Jurkat, Clone E6-1 (cell line): ENCODE results near the gene CEP89.
"Not testable (repeated sequence)": the region's sequence is repeated elsewhere in the genome, so short reads cannot be mapped to it uniquely, and the experiment has no call there.

ENCODE experiments used
- DNase-seq: peaks from one replicate; pipeline ENCODE4 v3.0.0-alpha.2; 2011; ENCODE audit warnings: low read depth, low spot score
- H3K4me3 ChIP-seq: 2 replicates; pipeline ENCODE4 v1.5.1; 2011; ENCODE audit warnings: mild to moderate bottlenecking, low read length, control low read depth, moderate library complexity

CEP89 gene

GRCh38 chr19:32862173-32862572 lies 109.6 kb downstream of the CEP89 start:
- DNase-seq = no peak

GRCh38 chr19:32861596-32861995 lies 110.2 kb downstream of the CEP89 start:
- H3K4me3 ChIP-seq = no peak overlapping the region
- no peak for DNase-seq

More at GRCh38 chr19:32862173-32862572, 109.6 kb downstream of the CEP89 start:
- no peak overlapping the region for H3K4me3 ChIP-seq

GRCh38 chr19:32859591-32859990 lies 112.2 kb downstream of the CEP89 start:
- no peak overlapping the region for H3K4me3 ChIP-seq
- no peak for DNase-seq

GRCh38 chr19:32858559-32858958 lies 113.2 kb downstream of the CEP89 start:
- no peak for DNase-seq
- H3K4me3 ChIP-seq = no peak overlapping the region

GRCh38 chr19:32858155-32858554 lies 113.6 kb downstream of the CEP89 start:
- no peak for DNase-seq
- H3K4me3 ChIP-seq = no peak overlapping the region

GRCh38 chr19:32857584-32857983 lies 114.2 kb downstream of the CEP89 start:
- no peak overlapping the region for H3K4me3 ChIP-seq
- DNase-seq = no peak

- not testable (repeated sequence) for H3K4me3 ChIP-seq, DNase-seq
These were observed 114.9 kb downstream of the CEP89 start for GRCh38 chr19:32856818-32857217.

- no peak for DNase-seq
- H3K4me3 ChIP-seq = no peak overlapping the region
These were observed 119.5 kb downstream of the CEP89 start for GRCh38 chr19:32852216-32852615.

- not testable (repeated sequence) for H3K4me3 ChIP-seq, DNase-seq
These were observed 123.7 kb downstream of the CEP89 start for GRCh38 chr19:32848035-32848434.

GRCh38 chr19:32843716-32844245 lies 128.0 kb downstream of the CEP89 start:
- DNase-seq = no peak

GRCh38 chr19:32842061-32842460 lies 129.7 kb downstream of the CEP89 start:
- no peak overlapping the region for H3K4me3 ChIP-seq
- DNase-seq = no peak

More at GRCh38 chr19:32843716-32844245, 128.0 kb downstream of the CEP89 start:
- no peak overlapping the region for H3K4me3 ChIP-seq

- DNase-seq = no peak
- H3K4me3 ChIP-seq = no peak overlapping the region
These were observed 134.2 kb downstream of the CEP89 start for GRCh38 chr19:32837531-32837930.

- not testable (repeated sequence) for H3K4me3 ChIP-seq, DNase-seq
These were observed 138.4 kb downstream of the CEP89 start for GRCh38 chr19:32833388-32833787.

- not testable (repeated sequence) for DNase-seq, H3K4me3 ChIP-seq
These were observed 138.9 kb downstream of the CEP89 start for GRCh38 chr19:32832825-32833224.

GRCh38 chr19:32832094-32832493 lies 139.7 kb downstream of the CEP89 start:
- not testable (repeated sequence) for H3K4me3 ChIP-seq, DNase-seq

GRCh38 chr19:32831611-32832010 lies 140.1 kb downstream of the CEP89 start:
- H3K4me3 ChIP-seq = no peak overlapping the region
- no peak for DNase-seq

GRCh38 chr19:32830231-32831014 lies 141.3 kb downstream of the CEP89 start:
- no peak overlapping the region for H3K4me3 ChIP-seq
- no peak for DNase-seq

- no peak for DNase-seq
- H3K4me3 ChIP-seq = no peak overlapping the region
These were observed 142.3 kb downstream of the CEP89 start for GRCh38 chr19:32829345-32829896.

- DNase-seq = no peak
These were observed 143.0 kb downstream of the CEP89 start for GRCh38 chr19:32828643-32829344.

GRCh38 chr19:32828139-32828538 lies 143.6 kb downstream of the CEP89 start:
- H3K4me3 ChIP-seq = no peak overlapping the region
- DNase-seq = no peak

More at GRCh38 chr19:32828643-32829344, 143.0 kb downstream of the CEP89 start:
- no peak overlapping the region for H3K4me3 ChIP-seq
